HCT116 (cell line): Measurements from ENCODE around the gene TTC27. TPM values are rescaled to one million over a fixed set of nuclear protein-coding genes. Genes with fewer than 3 reads are reported as not detected.

Source experiments
- ATAC-seq: fragments of 200-7000 bp; cut with Tn5 transposase; 2 replicates; pipeline ENCODE4 v1.9.1; 2020; ENCODE audit warnings: mild to moderate bottlenecking, moderate library complexity
- BruUV-seq: library from RNA; stranded (reverse); fragments of 400-500 nt; replicated peaks from 2 replicates; lab custom pipeline; 2021; lab: Mats Ljungman, UMichigan
- CTCF ChIA-PET: fragments of 300-600 bp; sonication (Branson Sonifier 250); formaldehyde crosslinking; loops from one replicate; lab custom pipeline; 2021; ENCODE audit warnings: antibody characterized with exemption; lab: Charles Lee
- POLR2A ChIA-PET: fragments of 300-600, 350-600 bp; sonication (Branson Sonifier 250); formaldehyde crosslinking; loops from one replicate; lab custom pipeline; 2021; ENCODE audit warnings: antibody characterized with exemption; lab: Charles Lee
- RAD21 ChIA-PET, 2 experiments: fragments of 300-600 bp; sonication (Branson Sonifier 250); formaldehyde crosslinking; loops; one replicate each; lab custom pipeline; 2023; ENCODE audit warnings: low total read pairs in 2 of 2; ENCODE audit not compliant: uncharacterized antibody in 2 of 2, unreplicated experiment in 2 of 2, low non-redundant PET in 1 of 2; lab: Charles Lee
- DNase-seq: peaks from one replicate; pipeline ENCODE4 v3.0.0-alpha.2; 2010; ENCODE audit warnings: low read depth, low spot score
- H2AFZ ChIP-seq: fragments of 200-600 bp; shearing (Covaris generic), sonication (generic); 2 replicates; pipeline ENCODE4 v1.6.1; 2017; ENCODE audit warnings: low read depth, mixed run types, mixed read lengths, antibody characterized with exemption, low read length; ENCODE audit not compliant: poor library complexity, severe bottlenecking
- H3K27ac ChIP-seq: 2 replicates; pipeline ENCODE4 v1.5.1; 2012; ENCODE audit warnings: low read depth, low read length
- H3K27me3 ChIP-seq: fragments of 200-600 bp; sonication (generic); 2 replicates; pipeline ENCODE4 v1.6.1; 2016; ENCODE audit warnings: mixed run types, low read length, mixed read lengths; ENCODE audit not compliant: insufficient read depth
- H3K36me3 ChIP-seq, 2 experiments: fragments of 200-500 bp in 1 of 2; fragments of 200-600 bp in 1 of 2; sonication (Bioruptor generic) in 1 of 2; sonication (generic) in 1 of 2; 2 replicates each; pipeline versions ENCODE4 v1.5.1 to v1.6.1; 2014 to 2016; ENCODE audit warnings: low read length in 2 of 2, inconsistent platforms in 1 of 2, mixed read lengths in 1 of 2, mixed run types in 1 of 2; ENCODE audit not compliant: insufficient read depth in 2 of 2, control insufficient read depth in 1 of 2
- H3K4me1 ChIP-seq, 2 experiments: fragments of 200-600 bp in 1 of 2; sonication (generic) in 1 of 2; 2 replicates each; pipeline versions ENCODE4 v1.5.1 to v1.6.1; 2012 to 2017; ENCODE audit warnings: low read length in 2 of 2, inconsistent platforms in 1 of 2, mild to moderate bottlenecking in 1 of 2, mixed read lengths in 1 of 2, mixed run types in 1 of 2, moderate library complexity in 1 of 2; ENCODE audit not compliant: insufficient read depth in 2 of 2, control insufficient read depth in 1 of 2
- H3K4me2 ChIP-seq: fragments of 200-600 bp; sonication (generic); 2 replicates; pipeline ENCODE4 v1.6.1; 2017; ENCODE audit warnings: mixed run types, low read length, mixed read lengths
- H3K4me3 ChIP-seq, 2 experiments: fragments of 200-600 bp in 1 of 2; sonication (generic) in 1 of 2; replicated peaks in 1 of 2; 2 replicates each; pipeline ENCODE4 v1.5.1; 2011 to 2016; ENCODE audit warnings: low read length in 2 of 2, control low read depth in 1 of 2, low read depth in 1 of 2, mild to moderate bottlenecking in 1 of 2, mixed read lengths in 1 of 2, mixed run types in 1 of 2
- H3K79me2 ChIP-seq: fragments of 200-600 bp; sonication (generic); 2 replicates; pipeline ENCODE4 v1.6.1; 2017; ENCODE audit warnings: mild to moderate bottlenecking, mixed run types, low read length, moderate library complexity, mixed read lengths; ENCODE audit not compliant: insufficient read depth
- H3K9ac ChIP-seq: fragments of 200-600 bp; sonication (generic); 2 replicates; pipeline ENCODE4 v1.6.1; 2016; ENCODE audit warnings: low read length, mixed read lengths
- H3K9me2 ChIP-seq: fragments of 200-600 bp; sonication (generic), shearing (Covaris generic); 2 replicates; pipeline ENCODE4 v1.6.1; 2017; ENCODE audit warnings: mixed run types, mild to moderate bottlenecking, moderate library complexity; ENCODE audit not compliant: insufficient read depth
- H3K9me3 ChIP-seq, 2 experiments: fragments of 200-500 bp in 1 of 2; fragments of 200-600 bp in 1 of 2; sonication (Bioruptor generic) in 1 of 2; sonication (generic) in 1 of 2; 2 replicates each; pipeline ENCODE4 v1.6.1; 2014 to 2017; ENCODE audit warnings: low read length in 2 of 2, mixed read lengths in 2 of 2, inconsistent platforms in 1 of 2, low read depth in 1 of 2, mild to moderate bottlenecking in 1 of 2, mixed run types in 1 of 2, moderate library complexity in 1 of 2; ENCODE audit not compliant: control insufficient read depth in 1 of 2, insufficient read depth in 1 of 2
- H4K20me1 ChIP-seq: fragments of 200-600 bp; sonication (generic), shearing (Covaris generic); 2 replicates; pipeline ENCODE4 v1.6.1; 2017; ENCODE audit warnings: mixed run types, mild to moderate bottlenecking, moderate library complexity; ENCODE audit not compliant: insufficient read depth
- CBX3 ChIP-seq: IDR thresholded peaks from 2 replicates; pipeline ENCODE4 v1.6.1; 2012; ENCODE audit warnings: low read depth
- EGR1 ChIP-seq: IDR thresholded peaks from 2 replicates; pipeline ENCODE4 v1.6.1; 2012; ENCODE audit warnings: low read depth
- MAX ChIP-seq: IDR thresholded peaks from 2 replicates; pipeline ENCODE4 v1.6.1; 2012
- POLR2A ChIP-seq: IDR thresholded peaks from 2 replicates; pipeline ENCODE4 v1.7.0; 2011; ENCODE audit warnings: borderline replicate concordance; ENCODE audit not compliant: insufficient read depth, insufficient read length; ENCODE audit errors: extremely low read depth
- POLR2AphosphoS5 ChIP-seq: IDR thresholded peaks from 2 replicates; pipeline ENCODE4 v1.6.1; 2011; ENCODE audit warnings: mild to moderate bottlenecking, low read depth, low read length, moderate library complexity
- SRF ChIP-seq: IDR thresholded peaks from 2 replicates; pipeline ENCODE4 v1.6.1; 2012; ENCODE audit warnings: low read depth
- YY1 ChIP-seq: IDR thresholded peaks from 2 replicates; pipeline ENCODE4 v1.6.1; 2011; ENCODE audit warnings: low read length, low read depth, moderate library complexity, mild to moderate bottlenecking; ENCODE audit not compliant: insufficient replicate concordance; ENCODE audit errors: extremely low read depth
- ZNF274 ChIP-seq: fragments of 200-500 bp; sonication (Bioruptor generic); IDR thresholded peaks from 2 replicates; pipeline ENCODE4 v1.6.1; 2014; ENCODE audit warnings: mild to moderate bottlenecking, low read depth, low read length, inconsistent platforms
- intact Hi-C: fragments of 100-400 bp; cut with micrococcal nuclease; formaldehyde crosslinking; loops from 2 replicates; pipeline ENCODE4 v1.10.0; 2022
- total RNA-seq: library from RNA; stranded (reverse); gene quantifications from one replicate; pipeline ENCODE4 v1.2.1, GENCODE V29; 2021; ENCODE audit not compliant: unreplicated experiment
- TF ChIP-seq, protein P1 (sequence below), 3 experiments: fragments of 200-600 bp in 1 of 3; sonication (generic) in 1 of 3; IDR thresholded peaks in 2 of 3; conservative IDR thresholded peaks in 1 of 3; 2 replicates each; pipeline ENCODE4 v1.5.1; 2012 to 2017; ENCODE audit warnings: low read depth in 2 of 3, low read length in 2 of 3, antibody characterized with exemption in 1 of 3, borderline replicate concordance in 1 of 3, control low read depth in 1 of 3, mild to moderate bottlenecking in 1 of 3, mixed read lengths in 1 of 3, mixed run types in 1 of 3, moderate library complexity in 1 of 3; ENCODE audit not compliant: insufficient read depth in 1 of 3
- TF ChIP-seq, protein P2 (sequence below): IDR thresholded peaks from 2 replicates; pipeline ENCODE4 v1.6.1; 2012
- TF ChIP-seq, protein P3 (sequence below): IDR thresholded peaks from 2 replicates; pipeline ENCODE4 v1.6.1; 2011; ENCODE audit warnings: mild to moderate bottlenecking, low read length, moderate library complexity; ENCODE audit not compliant: insufficient replicate concordance; ENCODE audit errors: extremely low read depth

TTC27 gene
- total RNA-seq, 1 experiment from 2014 or later = 24.4 TPM

- Histone ChIP-seq H3K36me3 (no peaks in the 10 kb centered on the region), H3K9ac (no peak overlapping the region), H4K20me1 (no peaks in the 10 kb centered on the region), H3K27ac (no peak overlapping the region), H3K79me2 (no peaks in the 10 kb centered on the region), H3K4me2 (no peak overlapping the region), H3K4me3 (no peak overlapping the region), H3K27me3 (no peaks in the 10 kb centered on the region), H3K9me2 (no peaks in the 10 kb centered on the region), H3K9me3 (no peaks in the 10 kb centered on the region), H2AFZ (no peak overlapping the region), H3K4me1 (no peaks in the 10 kb centered on the region)
- TF ChIP-seq, protein P1, sequence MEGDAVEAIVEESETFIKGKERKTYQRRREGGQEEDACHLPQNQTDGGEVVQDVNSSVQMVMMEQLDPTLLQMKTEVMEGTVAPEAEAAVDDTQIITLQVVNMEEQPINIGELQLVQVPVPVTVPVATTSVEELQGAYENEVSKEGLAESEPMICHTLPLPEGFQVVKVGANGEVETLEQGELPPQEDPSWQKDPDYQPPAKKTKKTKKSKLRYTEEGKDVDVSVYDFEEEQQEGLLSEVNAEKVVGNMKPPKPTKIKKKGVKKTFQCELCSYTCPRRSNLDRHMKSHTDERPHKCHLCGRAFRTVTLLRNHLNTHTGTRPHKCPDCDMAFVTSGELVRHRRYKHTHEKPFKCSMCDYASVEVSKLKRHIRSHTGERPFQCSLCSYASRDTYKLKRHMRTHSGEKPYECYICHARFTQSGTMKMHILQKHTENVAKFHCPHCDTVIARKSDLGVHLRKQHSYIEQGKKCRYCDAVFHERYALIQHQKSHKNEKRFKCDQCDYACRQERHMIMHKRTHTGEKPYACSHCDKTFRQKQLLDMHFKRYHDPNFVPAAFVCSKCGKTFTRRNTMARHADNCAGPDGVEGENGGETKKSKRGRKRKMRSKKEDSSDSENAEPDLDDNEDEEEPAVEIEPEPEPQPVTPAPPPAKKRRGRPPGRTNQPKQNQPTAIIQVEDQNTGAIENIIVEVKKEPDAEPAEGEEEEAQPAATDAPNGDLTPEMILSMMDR (IDR thresholded peaks at IDR 0.05 in 2 of 3, conservative IDR thresholded peaks at IDR 0.05 in 1 of 3; ENCODE audit: borderline replicate concordance in 1 of 3, insufficient read depth in 1 of 3, low read depth in 2 of 3, low read length in 2 of 3) = no peak
- TF ChIP-seq SRF (no peak), EGR1 (no peak), POLR2AphosphoS5 (no peak), CBX3 (no peak), ZNF274 (no peak), MAX (no peak), YY1 (no peak), POLR2A (no peak)
- TF ChIP-seq, protein P2, sequence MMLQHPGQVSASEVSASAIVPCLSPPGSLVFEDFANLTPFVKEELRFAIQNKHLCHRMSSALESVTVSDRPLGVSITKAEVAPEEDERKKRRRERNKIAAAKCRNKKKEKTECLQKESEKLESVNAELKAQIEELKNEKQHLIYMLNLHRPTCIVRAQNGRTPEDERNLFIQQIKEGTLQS = no peak
- TF ChIP-seq, protein P3, sequence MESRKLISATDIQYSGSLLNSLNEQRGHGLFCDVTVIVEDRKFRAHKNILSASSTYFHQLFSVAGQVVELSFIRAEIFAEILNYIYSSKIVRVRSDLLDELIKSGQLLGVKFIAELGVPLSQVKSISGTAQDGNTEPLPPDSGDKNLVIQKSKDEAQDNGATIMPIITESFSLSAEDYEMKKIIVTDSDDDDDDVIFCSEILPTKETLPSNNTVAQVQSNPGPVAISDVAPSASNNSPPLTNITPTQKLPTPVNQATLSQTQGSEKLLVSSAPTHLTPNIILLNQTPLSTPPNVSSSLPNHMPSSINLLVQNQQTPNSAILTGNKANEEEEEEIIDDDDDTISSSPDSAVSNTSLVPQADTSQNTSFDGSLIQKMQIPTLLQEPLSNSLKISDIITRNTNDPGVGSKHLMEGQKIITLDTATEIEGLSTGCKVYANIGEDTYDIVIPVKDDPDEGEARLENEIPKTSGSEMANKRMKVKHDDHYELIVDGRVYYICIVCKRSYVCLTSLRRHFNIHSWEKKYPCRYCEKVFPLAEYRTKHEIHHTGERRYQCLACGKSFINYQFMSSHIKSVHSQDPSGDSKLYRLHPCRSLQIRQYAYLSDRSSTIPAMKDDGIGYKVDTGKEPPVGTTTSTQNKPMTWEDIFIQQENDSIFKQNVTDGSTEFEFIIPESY = no peak
- no peak for ATAC-seq
- intact Hi-C loops = no loop called here
- DNase-seq = no peak
- POLR2A ChIA-PET = no interaction called here
- BruUV-seq = no TSS peak
- CTCF ChIA-PET = no interaction called here
- RAD21 ChIA-PET = no interaction called here
These were observed 196.4 kb downstream of the TTC27 start for GRCh38 chr2:32824070-32824809.
